Fibroblast of lung (primary cell): ENCODE data around the gene KRT36. TPM values are rescaled to one million over a fixed set of nuclear protein-coding genes. Genes with fewer than 3 reads are reported as not detected.

Experiments
- DNase-seq, 2 donors: peaks; one replicate each; pipeline versions ENCODE4 v3.0.0 to v3.0.0-alpha.2; 2010; ENCODE audit warnings: low read depth in 2 of 2
- H2AFZ ChIP-seq: 2 replicates; pipeline ENCODE4 v1.5.1; 2012; ENCODE audit warnings: low read length, control low read depth, inconsistent platforms
- H3K27ac ChIP-seq: 2 replicates; pipeline ENCODE4 v1.5.1; 2011; ENCODE audit warnings: low read length, control low read depth; ENCODE audit not compliant: insufficient read depth
- H3K27me3 ChIP-seq: 2 replicates; pipeline ENCODE4 v1.5.1; 2011; ENCODE audit warnings: mild to moderate bottlenecking, low read length; ENCODE audit not compliant: control insufficient read depth, insufficient read depth
- H3K36me3 ChIP-seq: 2 replicates; pipeline ENCODE4 v1.5.1; 2011; ENCODE audit warnings: low read length; ENCODE audit not compliant: control insufficient read depth, insufficient read depth
- H3K4me1 ChIP-seq: 2 replicates; pipeline ENCODE4 v1.5.1; 2011; ENCODE audit warnings: low read length; ENCODE audit not compliant: control insufficient read depth, insufficient read depth; ENCODE audit errors: extremely low read depth
- H3K4me2 ChIP-seq: 2 replicates; pipeline ENCODE4 v1.5.1; 2011; ENCODE audit warnings: low read length, control low read depth; ENCODE audit not compliant: insufficient read depth; ENCODE audit errors: extremely low read depth
- H3K4me3 ChIP-seq, 4 experiments: fragments of 200-600 bp in 1 of 4; sonication (generic) in 1 of 4; replicated peaks in 1 of 4; 2 replicates each; pipeline ENCODE4 v1.5.1; 2011 to 2016; ENCODE audit warnings: low read length in 4 of 4, low read depth in 3 of 4, mild to moderate bottlenecking in 3 of 4, control low read depth in 2 of 4, inconsistent platforms in 1 of 4, mixed read lengths in 1 of 4; ENCODE audit not compliant: insufficient read depth in 1 of 4; ENCODE audit errors: control extremely low read depth in 1 of 4
- H3K79me2 ChIP-seq: 2 replicates; pipeline ENCODE4 v1.5.1; 2012; ENCODE audit warnings: mild to moderate bottlenecking, low read length, inconsistent platforms; ENCODE audit not compliant: control insufficient read depth, insufficient read depth
- H3K9ac ChIP-seq: 2 replicates; pipeline ENCODE4 v1.5.1; 2011; ENCODE audit warnings: mild to moderate bottlenecking, low read length, control low read depth; ENCODE audit not compliant: insufficient read depth
- H3K9me3 ChIP-seq: 2 replicates; pipeline ENCODE4 v1.5.1; 2012; ENCODE audit warnings: low read depth, low read length; ENCODE audit not compliant: control insufficient read depth, insufficient read depth
- H4K20me1 ChIP-seq: 2 replicates; pipeline ENCODE4 v1.5.1; 2011; ENCODE audit warnings: low read length; ENCODE audit not compliant: control insufficient read depth, insufficient read depth; ENCODE audit errors: extremely low read depth
- EZH2 ChIP-seq: IDR thresholded peaks from 2 replicates; pipeline ENCODE4 v1.5.1; 2012; ENCODE audit warnings: low read length, control low read depth, mild to moderate bottlenecking; ENCODE audit errors: missing control alignments
- polyA plus RNA-seq, 2 donors: library from polyadenylated mRNA; depleted of rRNA in 1 of 2; stranded (reverse) in 1 of 2; unstranded in 1 of 2; fragments of >200 nt; gene quantifications; 2 replicates each; pipeline ENCODE4 v1.2.1, GENCODE V29; 2011 to 2012; ENCODE audit warnings: missing spikeins in 1 of 2
- total RNA-seq: library from RNA; depleted of rRNA; stranded (reverse); fragments of >200 nt; gene quantifications from 2 replicates; pipeline ENCODE4 v1.2.1, GENCODE V29; 2014
- TF ChIP-seq, protein P1 (sequence below), 2 donors: IDR thresholded peaks in 1 of 2; conservative IDR thresholded peaks in 1 of 2; 1 replicate in 1 of 2; 2 replicates in 1 of 2; pipeline ENCODE4 v1.5.1; 2011 to 2012; ENCODE audit warnings: low read length in 2 of 2, control low read depth in 1 of 2, inconsistent platforms in 1 of 2, low read depth in 1 of 2, mild to moderate bottlenecking in 1 of 2

Gene KRT36
- total and polyA plus RNA-seq, 2 donors (not counting 1 experiment from before 2014, with no cell fraction given): 0.03 TPM; not detected in 1

DNA sequence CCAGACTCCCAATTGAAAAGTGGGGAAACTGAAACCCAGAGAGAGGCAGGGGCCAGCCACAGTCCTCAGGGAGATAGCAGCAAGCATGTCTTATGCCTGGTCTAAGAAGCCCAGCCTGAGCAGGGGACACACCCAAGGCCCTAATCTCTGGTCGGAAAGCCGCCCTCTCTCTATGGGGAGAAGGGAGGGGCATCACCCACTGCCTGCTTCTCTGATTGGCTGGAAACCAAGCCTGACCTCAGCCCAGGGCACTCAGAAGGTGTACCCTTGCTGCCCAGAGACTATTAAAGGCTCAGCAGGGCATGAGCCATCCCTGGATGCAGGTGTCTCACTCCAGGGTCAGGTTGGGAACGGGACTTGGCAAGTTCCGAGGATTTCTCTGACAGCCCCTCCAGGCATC is 21.4 kb upstream of the KRT36 start:
- Histone ChIP-seq H3K9ac (no peak overlapping the region), H3K79me2 (no peaks in the 10 kb centered on the region), H3K4me1 (no peaks in the 10 kb centered on the region), H3K27me3 (no peaks in the 10 kb centered on the region), H3K27ac (no peak overlapping the region), H3K36me3 (no peaks in the 10 kb centered on the region), H3K4me3 (no peak overlapping the region), H3K4me2 (no peak overlapping the region), H2AFZ (no peak overlapping the region), H4K20me1 (no peaks in the 10 kb centered on the region), H3K9me3 (no peaks in the 10 kb centered on the region)
- TF ChIP-seq EZH2: no peak
- TF ChIP-seq, protein P1, sequence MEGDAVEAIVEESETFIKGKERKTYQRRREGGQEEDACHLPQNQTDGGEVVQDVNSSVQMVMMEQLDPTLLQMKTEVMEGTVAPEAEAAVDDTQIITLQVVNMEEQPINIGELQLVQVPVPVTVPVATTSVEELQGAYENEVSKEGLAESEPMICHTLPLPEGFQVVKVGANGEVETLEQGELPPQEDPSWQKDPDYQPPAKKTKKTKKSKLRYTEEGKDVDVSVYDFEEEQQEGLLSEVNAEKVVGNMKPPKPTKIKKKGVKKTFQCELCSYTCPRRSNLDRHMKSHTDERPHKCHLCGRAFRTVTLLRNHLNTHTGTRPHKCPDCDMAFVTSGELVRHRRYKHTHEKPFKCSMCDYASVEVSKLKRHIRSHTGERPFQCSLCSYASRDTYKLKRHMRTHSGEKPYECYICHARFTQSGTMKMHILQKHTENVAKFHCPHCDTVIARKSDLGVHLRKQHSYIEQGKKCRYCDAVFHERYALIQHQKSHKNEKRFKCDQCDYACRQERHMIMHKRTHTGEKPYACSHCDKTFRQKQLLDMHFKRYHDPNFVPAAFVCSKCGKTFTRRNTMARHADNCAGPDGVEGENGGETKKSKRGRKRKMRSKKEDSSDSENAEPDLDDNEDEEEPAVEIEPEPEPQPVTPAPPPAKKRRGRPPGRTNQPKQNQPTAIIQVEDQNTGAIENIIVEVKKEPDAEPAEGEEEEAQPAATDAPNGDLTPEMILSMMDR (conservative IDR thresholded peaks at IDR 0.05 in 1 of 2, IDR thresholded peaks at IDR 0.05 in 1 of 2; ENCODE audit: low read depth in 1 of 2, low read length in 2 of 2): no peak
- no peak for DNase-seq

GRCh38 chr17:41510251-41511065 is 20.7 kb upstream of the KRT36 start:
- no peak for DNase-seq
- Histone ChIP-seq H3K4me2 (no peak overlapping the region), H3K27ac (no peak overlapping the region), H3K27me3 (no peaks in the 10 kb centered on the region), H4K20me1 (no peaks in the 10 kb centered on the region), H3K9me3 (no peaks in the 10 kb centered on the region), H2AFZ (no peak overlapping the region), H3K36me3 (no peaks in the 10 kb centered on the region), H3K4me3 (no peak overlapping the region), H3K9ac (no peak overlapping the region), H3K4me1 (no peaks in the 10 kb centered on the region), H3K79me2 (no peaks in the 10 kb centered on the region)
- TF ChIP-seq EZH2: no peak

GRCh38 chr17:41507315-41507880 is 17.7 kb upstream of the KRT36 start:
- H4K20me1 ChIP-seq: no peaks in the 10 kb centered on the region
- no peak overlapping the region for H3K9ac ChIP-seq
- H3K4me3 ChIP-seq: no peak overlapping the region
- H3K4me1 ChIP-seq: no peaks in the 10 kb centered on the region
- H2AFZ ChIP-seq: no peak overlapping the region
- H3K79me2 ChIP-seq: no peaks in the 10 kb centered on the region
- no peaks in the 10 kb centered on the region for H3K27me3 ChIP-seq
- H3K9me3 ChIP-seq: no peaks in the 10 kb centered on the region
- no peak overlapping the region for H3K4me2 ChIP-seq
- no peak overlapping the region for H3K27ac ChIP-seq
- TF ChIP-seq, protein P1 (conservative IDR thresholded peaks at IDR 0.05 in 1 of 2, IDR thresholded peaks at IDR 0.05 in 1 of 2; ENCODE audit: low read depth in 1 of 2, low read length in 2 of 2): no peak
- no peak for TF ChIP-seq EZH2
- no peak for DNase-seq
- H3K36me3 ChIP-seq: no peaks in the 10 kb centered on the region
